ENCODE measurements around the gene WDR6.

- TF ChIP-seq POLR2A (IDR thresholded peaks at IDR 0.05; ENCODE audit: low read length) (peak; percentile 66), GATA1 (IDR thresholded peaks at IDR 0.05; ENCODE audit: low read depth, low read length) (no peak)
These were observed 22.3 kb downstream of the WDR6 start for GRCh38 chr3:49029563-49029884.
